Endodermal cell (in vitro differentiated cells): ENCODE data around the gene CIP2A. TPM values are rescaled to one million over a fixed set of nuclear protein-coding genes. Genes with fewer than 3 reads are reported as not detected.

Source experiments
- DNase-seq: peaks from one replicate; pipeline ENCODE4 v3.0.0-alpha.2; 2017
- H3K27ac ChIP-seq: 2 replicates; pipeline ENCODE4 v1.5.1; 2013; ENCODE audit warnings: mild to moderate bottlenecking, low read depth, low read length, moderate library complexity
- H3K27me3 ChIP-seq: 2 replicates; pipeline ENCODE4 v1.6.1; 2013; ENCODE audit warnings: mild to moderate bottlenecking, low read length, moderate library complexity; ENCODE audit not compliant: insufficient read depth, control insufficient read depth, poor library complexity, severe bottlenecking
- H3K36me3 ChIP-seq: 2 replicates; pipeline ENCODE4 v1.7.0; 2013; ENCODE audit warnings: mild to moderate bottlenecking, low read length, moderate library complexity; ENCODE audit not compliant: control insufficient read depth, insufficient read depth
- H3K4me1 ChIP-seq: one replicate; pipeline ENCODE4 v1.7.0; 2013; ENCODE audit warnings: low read length; ENCODE audit not compliant: control insufficient read depth, insufficient read depth
- H3K4me3 ChIP-seq: 2 replicates; pipeline ENCODE4 v1.5.1; 2013; ENCODE audit warnings: mild to moderate bottlenecking, low read length, moderate library complexity
- H3K9ac ChIP-seq: 2 replicates; pipeline ENCODE4 v1.6.1; 2013; ENCODE audit warnings: mild to moderate bottlenecking, low read length, moderate library complexity; ENCODE audit not compliant: poor library complexity, severe bottlenecking; ENCODE audit errors: extremely low read depth
- H3K9me3 ChIP-seq: 2 replicates; pipeline ENCODE4 v1.6.1; 2013; ENCODE audit warnings: mild to moderate bottlenecking, low read length, moderate library complexity; ENCODE audit not compliant: control insufficient read depth
- H3K27ac Mint-ChIP-seq: 2 replicates; pipeline ENCODE4 v1.8.0; 2020; ENCODE audit warnings: mixed read lengths
- H3K27me3 Mint-ChIP-seq: 2 replicates; pipeline ENCODE4 v1.8.0; 2021; ENCODE audit warnings: mild to moderate bottlenecking, mixed read lengths; ENCODE audit not compliant: insufficient read depth
- H3K36me3 Mint-ChIP-seq: 2 replicates; pipeline ENCODE4 v1.8.0; 2020; ENCODE audit warnings: low read depth, mixed read lengths
- H3K4me1 Mint-ChIP-seq: 2 replicates; pipeline ENCODE4 v1.8.0; 2020; ENCODE audit warnings: mixed read lengths
- H3K4me3 Mint-ChIP-seq: 2 replicates; pipeline ENCODE4 v1.8.0; 2020; ENCODE audit warnings: mild to moderate bottlenecking, moderate library complexity, mixed read lengths
- H3K9me3 Mint-ChIP-seq: 2 replicates; pipeline ENCODE4 v1.8.0; 2020; ENCODE audit warnings: mild to moderate bottlenecking, mixed read lengths
- CTCF ChIP-seq: fragments of 200-600 bp; sonication (generic); conservative IDR thresholded peaks from 2 replicates; pipeline ENCODE4 v1.5.0; 2021; ENCODE audit warnings: antibody characterized with exemption, mild to moderate bottlenecking
- WGBS, 2 experiments: methylation state at CpG; one replicate each; pipeline versions ENCODE4 v1.1.5 to v1.1.7; 2013; ENCODE audit warnings: missing lambda C conversion rate in 2 of 2, mixed read lengths in 1 of 2; ENCODE audit not compliant: insufficient coverage in 1 of 2, insufficient read length in 1 of 2; 5-methylcytosine and 5-hydroxymethylcytosine counted together
- total RNA-seq, 2 donors: library from RNA; stranded (reverse); fragmentation: NEBNext Ultra II Directional in 1 of 2; extraction: Animal tissue kit (Norgen Biotek cat#: 25700) in 1 of 2; gene quantifications; 2 replicates in 1 of 2; 3 replicates in 1 of 2; pipeline ENCODE4 v1.2.1, GENCODE V29; 2021

CIP2A gene
- total RNA-seq, 2 donors from 2014 or later, result 30.3 to 43.6 TPM

GRCh38 chr3:108510496-108510895 is 78.7 kb downstream of the CIP2A start, which contains the start of gene MYH15:
MYH15 (minus strand) TSS chr3:108510596; CDS start chr3:108510530, 66 bp downstream.
- Mint-ChIP-seq H3K27me3 (no peaks in the 10 kb centered on the region), H3K36me3 (no peaks in the 10 kb centered on the region), H3K4me3 (no peak within 1 kb of the TSS), H3K4me1 (no peaks in the 10 kb centered on the region), H3K27ac (no peak within 1 kb of the TSS), H3K9me3 (no peaks in the 10 kb centered on the region)
- Histone ChIP-seq H3K9ac (no peak within 1 kb of the TSS), H3K4me1 (no peaks in the 10 kb centered on the region), H3K4me3 (no peak within 1 kb of the TSS), H3K9me3 (no peaks in the 10 kb centered on the region), H3K27me3 (no peaks in the 10 kb centered on the region), H3K36me3 (no peaks in the 10 kb centered on the region), H3K27ac (no peak within 1 kb of the TSS)
- WGBS, 2 experiments, result 93 to 100% methylated on average over 1 to 3 of the region's 3 CpGs
- TF ChIP-seq CTCF, result no peak
- DNase-seq, result no peak

- Histone ChIP-seq H3K4me1 (no peaks in the 10 kb centered on the region), H3K27me3 (no peaks in the 10 kb centered on the region), H3K9ac (no peak overlapping the region), H3K27ac (no peak overlapping the region), H3K4me3 (no peak overlapping the region), H3K9me3 (no peaks in the 10 kb centered on the region), H3K36me3 (no peaks in the 10 kb centered on the region)
- Mint-ChIP-seq H3K9me3 (no peaks in the 10 kb centered on the region), H3K4me3 (no peak overlapping the region), H3K27me3 (no peaks in the 10 kb centered on the region), H3K27ac (no peak overlapping the region), H3K36me3 (no peaks in the 10 kb centered on the region), H3K4me1 (no peaks in the 10 kb centered on the region)
- 86 to 95% methylated on average over 1 to 2 of the region's 2 CpGs for WGBS, 2 experiments
- TF ChIP-seq CTCF, result no peak
- no peak for DNase-seq
Measured at GRCh38 chr3:108509871-108510270, 79.4 kb downstream of the CIP2A start.

GRCh38 chr3:108509263-108509662 is 80.0 kb downstream of the CIP2A start:
- TF ChIP-seq CTCF, result no peak
- Mint-ChIP-seq H3K27ac (no peak overlapping the region), H3K27me3 (no peaks in the 10 kb centered on the region), H3K36me3 (no peaks in the 10 kb centered on the region), H3K9me3 (no peaks in the 10 kb centered on the region), H3K4me3 (no peak overlapping the region), H3K4me1 (no peaks in the 10 kb centered on the region)
- Histone ChIP-seq H3K36me3 (no peaks in the 10 kb centered on the region), H3K9ac (no peak overlapping the region), H3K9me3 (no peaks in the 10 kb centered on the region), H3K27ac (no peak overlapping the region), H3K4me1 (no peaks in the 10 kb centered on the region), H3K27me3 (no peaks in the 10 kb centered on the region), H3K4me3 (no peak overlapping the region)
- no peak for DNase-seq
- WGBS, 2 experiments, result 100% methylated on average over 2 to 3 of the region's 3 CpGs
